RPMI8226 (cell line): ENCODE data around the gene POLG.
"Not testable (repeated sequence)": the region's sequence is repeated elsewhere in the genome, so short reads cannot be mapped to it uniquely, and the experiment has no call there.

Experiments
- DNase-seq: peaks from one replicate; pipeline ENCODE4 v3.0.0-alpha.2; 2015

The POLG gene

DNA sequence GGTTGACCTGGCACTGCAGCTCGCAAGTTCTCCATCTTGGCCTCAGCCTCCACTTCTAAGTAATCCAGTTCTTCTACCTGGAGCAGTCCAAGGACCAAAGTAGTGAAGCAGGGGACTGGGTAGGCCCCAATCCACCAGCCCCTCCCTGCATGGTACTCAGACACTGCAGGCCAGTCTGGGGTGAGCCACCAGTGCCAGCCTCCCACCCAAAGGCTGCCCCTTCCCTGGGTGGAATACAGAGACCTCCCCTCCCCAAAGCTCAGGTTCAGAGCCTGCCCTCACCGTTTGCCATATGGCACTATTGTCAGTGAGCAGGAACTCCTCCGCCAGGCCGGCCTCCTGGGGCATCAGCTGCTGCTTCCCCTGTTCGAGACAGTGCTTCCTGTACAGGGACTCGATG, 10.8 kb downstream of the POLG start:
- no peak for DNase-seq

DNA sequence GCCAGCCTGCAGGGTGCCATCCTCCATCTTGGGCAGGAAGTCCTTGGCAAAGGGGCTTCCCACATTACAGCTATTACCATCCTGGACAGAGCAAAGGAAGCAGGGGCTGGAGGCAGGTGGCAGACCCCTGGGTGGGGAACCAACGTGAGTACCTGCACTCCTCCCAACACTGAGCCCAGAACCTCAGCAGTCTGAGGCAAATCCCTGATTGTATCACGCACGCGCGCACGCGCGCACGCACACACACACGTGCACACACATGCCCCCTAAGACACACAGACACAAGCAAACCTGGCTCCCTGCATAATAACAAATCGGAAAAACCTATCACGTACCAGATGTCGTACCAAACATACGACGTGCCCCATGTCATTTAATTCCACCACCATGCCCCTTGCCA, 11.8 kb downstream of the POLG start:
- no peak for DNase-seq

DNA sequence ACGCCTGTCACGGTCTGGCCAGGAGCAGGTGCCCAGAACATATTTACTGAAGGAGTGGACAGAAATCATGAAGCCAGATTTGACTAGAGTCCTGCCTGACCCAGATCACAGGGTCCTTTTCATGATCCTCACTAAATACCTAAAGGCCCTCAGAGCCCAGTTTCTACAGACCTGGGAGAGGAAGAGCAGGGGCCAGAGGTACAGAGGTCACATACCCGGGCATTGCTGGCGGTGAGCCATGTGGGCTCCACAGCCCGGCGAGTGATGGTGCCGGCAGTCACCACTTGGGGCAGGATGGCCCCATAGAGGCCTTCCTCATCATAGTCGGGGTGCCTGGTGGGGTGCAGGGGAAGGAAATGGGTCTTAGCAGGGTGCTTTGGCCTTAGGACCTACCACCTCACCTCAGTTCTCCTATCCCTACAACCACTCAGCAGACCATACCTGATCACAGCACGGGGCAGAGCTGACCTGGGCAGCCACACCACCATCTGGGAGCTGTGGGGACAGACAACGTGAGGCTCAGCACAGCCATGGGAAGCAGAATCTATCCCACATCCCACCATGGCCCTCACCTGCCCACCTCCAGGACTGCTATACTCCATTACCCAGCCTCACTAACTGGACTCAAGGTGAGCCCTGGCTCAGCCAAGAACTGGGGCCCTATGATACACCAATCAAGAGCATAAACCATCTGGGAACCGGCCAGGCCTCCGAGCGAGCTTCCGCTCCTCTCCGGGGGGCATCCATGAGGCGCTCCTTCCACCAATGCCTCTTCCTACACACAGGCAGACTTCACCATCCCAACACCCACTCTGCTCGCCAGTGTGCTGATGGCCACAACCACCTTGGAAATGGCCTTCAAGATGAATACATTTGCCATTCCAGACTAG, 12.9 kb downstream of the POLG start:
- peak; percentile 41 for DNase-seq

DNA sequence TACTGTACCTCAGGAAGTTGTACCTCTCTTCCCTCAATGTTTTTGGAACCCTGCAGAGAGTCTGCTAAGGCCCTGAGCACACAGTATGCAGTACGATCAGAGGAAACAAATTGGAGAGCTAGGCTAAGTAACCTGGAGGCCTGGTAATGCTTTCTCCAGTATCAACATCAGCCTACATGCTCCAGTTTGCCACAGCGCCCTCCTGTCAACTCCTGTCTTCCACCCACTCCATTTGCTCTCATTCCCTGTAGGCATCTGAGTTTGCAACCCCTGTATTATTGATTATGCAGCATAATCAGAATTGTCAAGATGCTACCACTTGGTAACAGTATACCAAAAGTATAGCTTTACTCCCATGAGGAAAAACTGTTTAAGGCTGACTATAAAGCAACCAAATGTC, 14.4 kb downstream of the POLG start:
- no peak for DNase-seq

DNA sequence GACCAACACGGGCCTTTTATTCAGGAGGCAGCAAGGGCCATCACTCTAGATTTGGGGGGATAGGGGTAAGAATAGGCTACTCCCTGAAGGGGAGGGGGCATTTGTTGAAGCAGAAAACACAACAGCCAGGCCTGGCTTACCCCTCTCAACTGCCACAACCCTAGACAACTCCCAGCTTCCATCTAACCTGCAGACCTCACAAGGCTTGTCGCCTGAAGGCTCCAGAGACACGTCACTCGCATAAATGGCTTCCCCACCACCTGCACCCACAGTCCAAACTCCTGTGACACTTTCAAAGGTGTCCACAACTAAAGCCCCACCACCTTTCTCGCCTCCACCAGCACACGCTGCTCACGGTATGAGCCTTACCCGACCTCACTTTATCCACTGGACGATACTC, 14.9 kb downstream of the POLG start:
- no peak for DNase-seq

DNA sequence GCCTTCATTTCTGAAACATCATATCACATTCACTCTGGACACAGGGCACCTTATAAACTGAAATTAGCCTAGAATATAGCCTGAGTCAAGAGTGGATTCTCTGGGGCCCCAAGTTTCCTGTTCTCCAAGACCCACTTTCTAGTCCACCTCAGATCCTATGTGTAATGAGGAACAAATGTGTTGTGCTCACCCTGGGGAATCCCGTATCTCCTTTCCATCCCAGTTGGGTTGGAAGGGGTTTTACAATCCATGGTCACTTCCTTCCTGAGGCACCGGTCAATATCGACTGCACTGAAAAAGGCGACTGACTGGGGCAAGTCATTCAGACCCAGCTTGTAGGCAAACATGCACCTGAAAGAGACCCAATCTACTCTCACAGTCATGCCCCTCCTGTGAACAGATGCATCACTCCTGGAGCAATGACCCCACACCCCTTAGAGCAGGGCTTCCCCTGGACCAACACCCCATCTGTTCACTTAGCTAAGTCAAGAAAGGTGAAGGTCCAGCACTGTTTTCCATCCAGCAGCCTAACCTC, 17.4 kb downstream of the POLG start:
- no peak for DNase-seq

DNA sequence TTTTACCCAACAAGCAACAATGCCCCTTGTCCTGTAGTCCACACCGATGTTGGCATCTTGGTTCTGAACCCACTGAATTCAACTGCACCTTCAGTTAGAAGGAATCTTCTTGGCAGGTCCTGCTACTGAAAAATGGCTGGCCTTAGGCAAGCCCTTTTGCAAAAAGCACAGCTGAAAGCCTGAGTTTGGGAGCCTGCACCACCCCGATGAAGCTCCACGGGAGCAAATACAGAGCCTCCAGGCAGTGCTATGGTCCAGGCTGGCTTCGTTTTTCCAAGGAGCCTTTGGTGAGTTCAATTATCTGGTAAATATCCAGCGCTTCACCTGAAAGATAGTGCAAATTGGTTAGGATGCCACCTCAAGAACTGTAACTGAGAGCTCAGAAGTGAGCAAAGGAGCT, 18.1 kb downstream of the POLG start:
- no peak for DNase-seq

DNA sequence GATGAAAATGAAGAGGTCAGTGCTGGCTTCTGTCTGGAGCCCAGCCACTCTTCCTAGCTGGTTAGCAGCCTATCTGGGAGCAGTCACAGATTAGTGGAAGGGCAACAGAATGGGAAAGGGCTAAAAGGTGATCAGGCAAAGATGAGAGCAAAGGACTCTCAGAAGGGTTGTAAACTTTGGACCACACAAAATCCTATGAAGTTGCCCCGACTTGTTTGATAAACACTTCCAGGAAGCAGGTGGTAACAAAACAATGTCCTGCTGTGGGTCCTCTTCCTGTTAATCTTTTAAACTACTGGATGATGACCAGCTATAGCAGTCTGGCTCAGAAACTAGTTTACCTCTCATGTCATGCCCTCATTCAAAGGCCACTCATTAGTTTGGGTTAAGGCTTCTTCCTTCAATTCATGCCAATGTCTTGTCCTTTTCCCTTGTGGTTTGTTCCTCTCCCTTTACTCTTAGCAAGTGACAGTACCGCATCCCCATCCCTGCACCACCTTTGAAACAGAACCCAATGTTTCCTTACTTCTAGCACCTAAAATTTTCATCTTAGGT, 19.2 kb downstream of the POLG start:
- DNase-seq = no peak

DNA sequence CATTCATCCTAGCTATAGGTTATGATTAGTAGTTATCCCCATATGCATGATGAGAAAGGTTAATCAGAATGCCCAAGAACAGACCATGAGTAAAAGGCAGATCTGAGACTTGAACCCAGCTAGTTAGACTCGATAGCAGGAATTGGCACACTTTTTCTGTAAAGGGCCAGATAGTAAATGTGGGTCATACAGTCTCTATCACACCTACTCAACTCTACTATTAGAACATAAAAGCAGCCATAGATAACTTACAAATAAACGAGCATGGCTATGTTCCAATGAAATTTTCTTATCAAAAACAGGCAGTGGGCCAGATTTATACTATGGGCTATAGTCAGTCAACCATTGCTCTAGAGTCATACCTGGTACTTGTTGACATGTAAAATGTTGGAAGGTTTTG, 24.6 kb downstream of the POLG start:
- DNase-seq = no peak

DNA sequence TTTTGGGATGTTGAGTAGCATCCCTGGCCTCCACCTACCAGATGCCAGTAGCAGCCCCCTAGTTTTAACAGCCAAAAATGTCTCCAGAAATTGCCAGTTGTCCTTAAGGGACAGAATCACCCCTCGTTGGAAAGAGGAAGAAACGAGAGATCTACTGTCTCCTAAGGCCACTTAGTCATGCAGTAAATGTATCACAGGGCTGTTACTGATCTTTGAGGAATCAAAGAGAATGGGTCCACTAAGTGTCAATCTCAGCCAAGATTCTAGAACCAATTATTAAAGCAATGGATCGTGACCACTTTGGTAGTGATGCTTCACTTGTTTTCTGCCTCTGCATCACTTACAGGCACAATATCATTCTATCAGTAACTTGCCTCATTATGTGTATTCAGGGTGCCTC, 26.4 kb downstream of the POLG start:
- no peak for DNase-seq

DNA sequence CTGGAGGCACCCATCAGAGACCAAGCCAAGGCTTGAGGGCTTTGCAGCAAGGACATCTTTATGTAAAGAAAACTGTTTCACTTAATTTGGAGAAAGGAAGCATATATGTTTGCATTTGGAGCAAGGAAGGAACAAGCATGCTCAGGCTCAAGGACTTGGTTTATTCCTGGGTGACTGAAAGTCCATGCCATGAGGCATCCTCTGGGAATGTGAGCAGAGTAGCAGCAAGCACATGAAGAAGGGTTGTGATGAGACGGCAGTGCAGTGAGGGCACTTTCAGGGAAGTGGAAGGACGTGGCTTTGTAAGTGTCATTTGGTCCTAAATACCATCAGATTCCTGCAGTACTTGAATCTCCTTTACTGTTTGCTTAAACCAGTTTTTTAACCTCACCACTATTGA, 26.8 kb downstream of the POLG start:
- no peak for DNase-seq

DNA sequence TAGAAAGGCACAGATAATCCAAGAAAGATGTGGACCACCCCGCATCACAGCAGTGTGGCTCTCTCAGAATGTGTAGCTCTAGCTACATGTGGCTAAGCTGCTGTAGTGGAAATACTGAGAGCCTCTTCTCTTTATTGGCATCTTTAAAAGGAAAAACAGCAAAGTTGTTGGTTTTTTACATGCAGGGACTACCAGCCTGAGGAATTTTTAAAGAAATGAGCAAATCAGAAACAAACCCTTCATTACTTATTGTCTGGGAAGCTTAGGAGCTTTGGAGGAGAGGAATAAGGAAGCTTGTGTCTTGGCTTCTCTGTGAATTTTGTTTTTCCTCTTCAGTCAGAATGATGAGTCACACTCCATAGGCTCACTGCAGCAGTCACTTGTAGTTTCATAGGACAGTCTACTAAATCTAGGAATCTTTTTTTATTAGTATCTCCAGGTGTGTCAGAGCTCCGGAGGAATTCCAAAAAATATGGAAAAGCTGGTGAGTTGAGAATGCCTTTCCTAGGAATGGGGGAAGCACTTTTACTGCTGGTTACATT, 27.5 kb downstream of the POLG start:
- DNase-seq = no peak

DNA sequence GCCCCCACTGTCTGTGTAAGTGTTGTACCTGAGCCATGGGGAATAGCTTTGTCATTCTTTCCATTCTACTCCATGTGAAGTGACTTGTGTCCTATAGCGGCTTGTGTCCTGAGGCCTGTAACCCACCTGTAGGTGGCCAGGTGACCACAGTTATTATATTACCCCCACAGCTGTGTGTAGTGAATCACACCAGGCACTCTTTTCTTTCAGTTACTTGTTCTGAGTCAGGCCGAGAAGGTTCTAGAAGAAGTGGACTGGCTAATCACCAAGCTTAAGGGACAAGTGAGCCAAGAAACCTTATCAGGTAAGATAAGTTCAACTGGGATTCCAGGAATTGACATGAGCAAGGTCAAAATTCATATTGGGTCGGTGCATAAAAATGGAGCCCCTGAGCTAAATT, 29.2 kb downstream of the POLG start:
- DNase-seq = no peak

DNA sequence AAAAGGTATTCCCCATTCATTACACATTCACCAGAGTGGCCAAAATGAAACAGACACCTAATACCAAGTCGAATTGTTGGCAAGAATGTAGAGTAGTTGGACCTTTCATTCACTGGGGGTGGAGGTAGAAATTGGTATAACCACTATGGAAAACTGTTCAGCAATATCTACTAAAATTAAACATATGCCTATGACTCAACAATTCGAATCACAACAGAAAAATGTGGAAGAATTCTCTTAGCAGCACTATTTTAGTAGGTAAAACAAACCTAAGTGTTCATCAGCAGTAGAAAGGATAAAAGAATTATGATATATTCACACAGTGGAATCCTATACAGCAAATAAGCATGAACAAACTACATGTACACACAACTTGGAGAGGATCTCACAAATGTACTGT, 30.6 kb downstream of the POLG start:
- DNase-seq = no peak

DNA sequence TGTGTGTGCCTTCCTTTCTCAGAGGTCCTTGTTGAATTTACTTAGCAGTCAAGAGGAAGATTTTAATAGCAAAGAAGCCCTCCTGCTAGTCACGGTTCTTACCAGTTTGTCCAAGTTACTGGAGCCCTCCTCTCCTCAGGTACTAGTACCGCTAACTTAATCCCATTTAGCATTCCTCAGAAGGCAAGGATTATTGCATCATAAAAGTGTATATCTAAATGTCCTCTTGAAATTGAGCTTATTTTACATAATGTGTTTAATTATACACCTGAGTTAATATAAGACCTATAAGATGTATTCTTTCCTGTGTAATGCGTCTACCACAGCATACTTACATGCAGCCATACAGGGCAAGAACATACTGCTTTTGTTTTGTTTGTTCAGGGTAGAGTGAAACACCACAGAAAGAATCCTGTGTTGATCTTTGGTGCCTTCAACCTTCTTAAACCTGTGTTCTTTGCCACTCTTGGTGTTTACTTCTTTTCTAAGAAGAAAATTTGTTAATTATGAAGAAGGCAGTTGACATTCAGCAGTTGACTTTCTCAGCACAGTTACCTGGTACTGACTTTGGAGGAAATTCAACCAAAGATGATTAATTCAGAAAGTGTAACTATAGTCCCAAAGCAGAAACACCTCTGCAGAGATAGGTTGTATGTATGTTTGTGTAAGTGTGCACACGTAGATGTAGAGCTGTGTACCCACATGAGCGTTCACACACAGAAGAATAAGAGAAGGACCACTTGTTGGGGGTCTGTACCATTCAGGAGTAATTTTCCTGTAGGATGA, 33.1 kb downstream of the POLG start:
- no peak for DNase-seq

DNA sequence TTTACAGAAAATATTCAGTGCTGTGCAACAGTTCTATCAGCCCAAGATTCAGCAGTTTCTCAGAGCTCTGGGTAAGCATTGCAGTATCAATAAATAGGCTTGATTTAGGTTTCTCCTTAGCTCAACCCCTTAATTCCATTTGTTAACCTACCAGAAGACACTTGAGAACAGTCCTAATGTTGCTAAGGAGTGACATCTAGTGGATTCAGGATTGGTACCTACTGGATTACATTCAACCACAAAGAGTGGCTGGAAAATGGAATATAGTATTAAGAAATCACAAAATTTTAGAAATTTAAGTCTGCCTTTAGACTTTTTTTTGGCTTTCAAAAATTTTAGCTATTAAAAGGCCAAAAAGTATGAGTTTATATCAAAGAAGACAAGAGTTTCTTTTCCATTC, 34.7 kb downstream of the POLG start:
- DNase-seq = no peak

DNA sequence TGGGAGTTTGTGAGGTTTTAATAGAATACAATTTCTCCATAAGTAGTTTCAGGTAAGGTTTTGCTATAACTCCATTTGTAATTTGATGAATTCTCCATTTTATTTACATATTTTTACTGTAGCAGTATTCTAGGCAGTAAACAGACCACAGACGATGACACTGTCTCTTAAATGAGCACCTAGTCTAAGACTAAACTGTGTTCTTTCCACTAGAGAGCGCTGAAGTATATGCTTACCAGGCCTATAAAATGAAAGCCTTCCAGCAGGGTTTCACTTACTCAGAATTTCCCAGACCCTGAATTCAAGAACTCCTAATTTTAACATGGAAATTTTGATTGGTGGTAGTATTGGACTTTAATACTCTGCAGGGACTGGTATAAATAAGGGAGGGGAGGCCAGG, 41.6 kb downstream of the POLG start:
- no peak for DNase-seq

DNA sequence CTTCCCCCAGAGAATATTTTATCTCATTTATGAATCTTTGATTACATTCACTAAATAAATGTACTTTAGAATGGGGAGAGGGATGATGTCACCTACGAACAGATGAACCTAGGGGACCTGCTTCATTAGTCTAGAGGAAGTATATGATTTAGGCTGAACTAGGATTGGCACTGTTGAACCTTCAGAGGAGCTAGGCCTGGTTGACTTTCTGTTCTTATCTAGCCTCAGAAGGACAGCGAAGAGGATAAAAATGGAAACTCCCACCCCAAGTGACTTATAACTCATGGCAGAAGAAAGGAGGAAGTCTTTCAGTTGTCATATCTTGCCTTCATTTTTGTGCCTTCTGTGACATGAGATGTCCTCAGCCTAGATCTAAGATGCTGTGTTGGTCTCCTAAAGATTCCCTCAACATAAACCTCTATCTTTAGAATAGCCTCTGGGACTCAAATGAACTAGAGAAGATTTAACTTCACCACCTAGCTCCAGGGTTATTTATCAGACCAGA, 42.6 kb downstream of the POLG start:
- DNase-seq = no peak

DNA sequence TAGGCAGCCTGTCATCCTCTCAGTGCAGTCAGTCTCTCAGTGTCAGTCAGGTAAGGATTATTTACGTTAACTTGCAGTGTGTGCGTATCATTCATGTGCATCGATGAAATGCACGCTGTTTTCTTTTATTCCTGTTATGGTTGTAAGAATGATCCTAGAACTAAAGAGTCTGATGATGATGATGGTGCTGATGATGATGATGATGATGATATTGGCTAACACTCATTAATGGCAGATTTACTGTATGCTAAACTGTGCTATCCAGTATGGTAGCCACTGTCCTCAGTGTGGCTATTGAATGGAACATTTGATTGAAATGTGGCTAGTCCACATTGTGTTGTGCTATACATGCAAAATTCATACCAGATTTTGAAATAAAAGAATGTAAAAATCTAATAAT, 51.4 kb downstream of the POLG start:
- DNase-seq = no peak

DNA sequence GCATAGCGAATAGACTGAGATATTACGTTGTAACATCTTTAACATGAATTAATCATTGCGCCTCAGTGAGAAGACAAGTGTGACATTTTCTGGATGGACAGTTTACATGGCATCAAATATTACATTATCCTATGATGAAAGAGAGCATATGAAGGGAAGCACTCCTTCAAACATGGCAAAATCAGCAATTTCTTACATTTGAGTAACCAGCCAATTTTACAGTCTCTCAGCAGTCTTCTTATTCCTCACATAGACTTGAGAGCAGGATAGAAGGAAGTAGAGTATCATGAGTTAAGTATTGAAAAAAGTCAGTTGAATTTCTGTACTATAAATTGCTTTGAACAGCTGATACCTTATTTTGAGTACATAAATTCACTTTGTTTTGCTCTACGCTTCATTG, 52.0 kb downstream of the POLG start:
- no peak for DNase-seq

DNA sequence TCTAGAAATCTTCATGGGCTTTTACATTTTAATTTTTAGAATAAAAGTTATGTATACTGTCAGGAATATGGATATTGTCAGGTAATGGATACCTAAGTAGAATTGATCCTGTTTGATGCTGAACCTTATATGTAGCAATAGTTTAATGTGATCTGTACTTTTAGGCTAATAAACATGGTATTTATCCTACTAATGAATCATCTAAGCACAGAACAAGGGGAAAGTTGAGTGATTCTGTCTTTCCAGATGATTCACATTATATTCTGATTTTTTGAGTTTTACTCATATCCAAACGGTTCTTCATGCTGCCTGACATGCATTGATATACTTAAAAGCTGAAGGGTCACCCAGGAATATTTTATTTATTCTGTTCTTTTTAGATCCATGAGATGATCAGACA, 56.3 kb downstream of the POLG start:
- DNase-seq = no peak

DNA sequence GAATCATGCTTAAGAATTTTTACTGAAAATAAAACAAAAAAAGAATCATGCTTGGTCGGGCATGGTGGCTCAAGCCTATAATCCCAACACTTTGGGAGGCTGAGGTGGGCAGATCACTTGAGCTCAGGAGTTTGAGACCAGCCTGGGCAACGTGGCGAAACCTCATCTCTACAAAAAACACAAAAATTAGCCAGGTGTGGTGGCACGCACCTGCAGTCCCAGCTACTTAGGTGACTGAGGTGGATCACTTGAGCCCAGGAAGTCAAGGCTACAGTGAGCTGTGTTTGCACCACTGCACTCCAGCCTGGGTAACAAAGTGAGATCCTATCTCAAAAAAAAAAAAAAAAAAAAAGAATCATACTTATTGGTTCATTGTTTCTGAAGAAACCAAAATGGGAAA, 57.3 kb downstream of the POLG start:
- not testable (repeated sequence) for DNase-seq
